Upper lobe of left lung (tissue), 4 donors: Measurements from ENCODE around the gene EFCAB5.

Experiments
- POLR2A ChIP-seq, 4 donors: fragments of 450-650 bp; IDR thresholded peaks; one replicate each; pipeline ENCODE4 v1.5.1; 2016 to 2017; ENCODE audit warnings: antibody characterized with exemption in 4 of 4, mild to moderate bottlenecking in 2 of 4
- TF ChIP-seq, protein P1 (sequence below), 6 experiments: fragments of 450-650 bp in 4 of 6; fragments of 200-600 bp in 2 of 6; sonication (generic) in 2 of 6; IDR thresholded peaks; one replicate each; pipeline ENCODE4 v1.5.1; 2016 to 2019; ENCODE audit warnings: antibody characterized with exemption in 6 of 6

DNA sequence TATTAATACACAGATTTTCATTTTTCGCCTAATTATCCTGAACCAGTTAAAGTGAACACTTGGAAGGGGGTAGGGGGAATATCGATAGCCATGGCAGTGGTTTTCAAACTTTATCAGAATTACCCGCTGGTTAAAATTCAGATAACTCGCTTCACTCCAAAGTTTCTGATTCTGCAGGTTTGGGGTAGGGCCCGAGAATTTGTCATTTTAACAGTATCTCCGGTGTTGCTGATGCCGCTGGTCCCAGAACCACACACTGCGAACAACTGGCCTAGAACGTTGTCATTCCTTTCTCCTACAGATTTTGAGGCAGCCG lies 174.9 kb downstream of the EFCAB5 start:
- no peak for TF ChIP-seq POLR2A (IDR thresholded peaks at IDR 0.05)
- TF ChIP-seq, protein P1, sequence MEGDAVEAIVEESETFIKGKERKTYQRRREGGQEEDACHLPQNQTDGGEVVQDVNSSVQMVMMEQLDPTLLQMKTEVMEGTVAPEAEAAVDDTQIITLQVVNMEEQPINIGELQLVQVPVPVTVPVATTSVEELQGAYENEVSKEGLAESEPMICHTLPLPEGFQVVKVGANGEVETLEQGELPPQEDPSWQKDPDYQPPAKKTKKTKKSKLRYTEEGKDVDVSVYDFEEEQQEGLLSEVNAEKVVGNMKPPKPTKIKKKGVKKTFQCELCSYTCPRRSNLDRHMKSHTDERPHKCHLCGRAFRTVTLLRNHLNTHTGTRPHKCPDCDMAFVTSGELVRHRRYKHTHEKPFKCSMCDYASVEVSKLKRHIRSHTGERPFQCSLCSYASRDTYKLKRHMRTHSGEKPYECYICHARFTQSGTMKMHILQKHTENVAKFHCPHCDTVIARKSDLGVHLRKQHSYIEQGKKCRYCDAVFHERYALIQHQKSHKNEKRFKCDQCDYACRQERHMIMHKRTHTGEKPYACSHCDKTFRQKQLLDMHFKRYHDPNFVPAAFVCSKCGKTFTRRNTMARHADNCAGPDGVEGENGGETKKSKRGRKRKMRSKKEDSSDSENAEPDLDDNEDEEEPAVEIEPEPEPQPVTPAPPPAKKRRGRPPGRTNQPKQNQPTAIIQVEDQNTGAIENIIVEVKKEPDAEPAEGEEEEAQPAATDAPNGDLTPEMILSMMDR (IDR thresholded peaks at IDR 0.05), result no peak
